ENCODE measurements around the gene HDAC4.
"Not testable (repeated sequence)": the region's sequence is repeated elsewhere in the genome, so short reads cannot be mapped to it uniquely, and the experiment has no call there.

- TF ChIP-seq, protein P1, sequence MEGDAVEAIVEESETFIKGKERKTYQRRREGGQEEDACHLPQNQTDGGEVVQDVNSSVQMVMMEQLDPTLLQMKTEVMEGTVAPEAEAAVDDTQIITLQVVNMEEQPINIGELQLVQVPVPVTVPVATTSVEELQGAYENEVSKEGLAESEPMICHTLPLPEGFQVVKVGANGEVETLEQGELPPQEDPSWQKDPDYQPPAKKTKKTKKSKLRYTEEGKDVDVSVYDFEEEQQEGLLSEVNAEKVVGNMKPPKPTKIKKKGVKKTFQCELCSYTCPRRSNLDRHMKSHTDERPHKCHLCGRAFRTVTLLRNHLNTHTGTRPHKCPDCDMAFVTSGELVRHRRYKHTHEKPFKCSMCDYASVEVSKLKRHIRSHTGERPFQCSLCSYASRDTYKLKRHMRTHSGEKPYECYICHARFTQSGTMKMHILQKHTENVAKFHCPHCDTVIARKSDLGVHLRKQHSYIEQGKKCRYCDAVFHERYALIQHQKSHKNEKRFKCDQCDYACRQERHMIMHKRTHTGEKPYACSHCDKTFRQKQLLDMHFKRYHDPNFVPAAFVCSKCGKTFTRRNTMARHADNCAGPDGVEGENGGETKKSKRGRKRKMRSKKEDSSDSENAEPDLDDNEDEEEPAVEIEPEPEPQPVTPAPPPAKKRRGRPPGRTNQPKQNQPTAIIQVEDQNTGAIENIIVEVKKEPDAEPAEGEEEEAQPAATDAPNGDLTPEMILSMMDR (IDR thresholded peaks at IDR 0.05): not testable (repeated sequence)
- TF ChIP-seq POLR2A (IDR thresholded peaks at IDR 0.05): not testable (repeated sequence)
These were observed 120.4 kb downstream of the HDAC4 start for GRCh38 chr2:239280296-239281017.
